HG03196 (cell line): Measurements from ENCODE around the gene MTOR.
"Not testable (repeated sequence)": the region's sequence is repeated elsewhere in the genome, so short reads cannot be mapped to it uniquely, and the experiment has no call there.

Experiments
- ATAC-seq: cut with Tn5 transposase; IDR thresholded peaks from one replicate; pipeline ENCODE4 v1.9.1; 2021; ENCODE audit not compliant: unreplicated experiment

MTOR gene

GRCh38 chr1:11067716-11068599, 194.4 kb downstream of the MTOR start:
- ATAC-seq: no peak

DNA sequence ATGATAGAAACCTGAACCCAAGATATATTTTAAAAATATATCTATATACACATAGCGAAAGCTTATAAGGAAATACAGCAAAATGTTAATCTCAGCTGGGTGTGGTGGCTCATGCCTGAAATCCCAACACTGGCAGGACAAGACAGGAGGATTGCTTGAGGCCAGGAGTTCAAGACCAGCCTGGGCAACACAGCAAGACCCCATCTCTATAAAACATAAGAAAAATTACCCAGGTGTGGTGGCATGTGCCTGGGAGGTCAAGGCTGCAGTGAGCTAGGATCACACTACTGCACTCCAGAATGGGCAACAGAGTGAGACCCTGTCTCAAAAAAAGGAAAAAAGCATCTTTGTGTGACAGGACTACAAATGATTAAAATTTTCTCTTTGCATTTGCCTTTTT, 196.6 kb downstream of the MTOR start:
- ATAC-seq: no peak

GRCh38 chr1:11064942-11065341, 197.4 kb downstream of the MTOR start:
- ATAC-seq: no peak

DNA sequence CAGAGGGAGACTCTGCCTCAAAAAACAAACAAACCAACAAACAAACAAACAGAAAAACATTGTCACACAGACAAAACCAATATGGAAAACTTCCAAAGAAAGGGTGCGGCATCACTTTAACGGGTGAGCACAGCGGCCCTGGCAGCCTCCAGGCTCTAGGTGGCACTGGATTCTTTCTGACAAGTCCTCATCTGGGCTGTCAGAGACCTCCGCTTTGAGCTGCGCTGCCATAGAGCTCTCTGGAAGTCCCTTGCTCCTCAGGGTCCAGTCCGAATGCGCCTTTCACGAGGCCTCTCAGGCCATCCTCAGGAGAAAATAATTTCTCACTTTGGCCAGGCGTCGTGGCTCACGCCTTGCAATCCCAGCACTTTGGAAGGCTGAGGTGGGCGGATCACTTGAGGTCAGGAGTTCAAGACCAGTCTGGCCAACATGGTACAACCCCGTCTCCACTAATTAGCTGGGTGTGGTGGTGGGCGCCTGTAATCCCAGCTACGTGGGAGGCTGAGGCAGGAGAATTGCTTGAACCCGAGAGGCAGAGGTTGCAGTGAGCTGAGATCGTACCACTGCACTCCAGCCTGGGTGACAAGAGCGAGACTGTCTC, 198.3 kb downstream of the MTOR start:
- ATAC-seq: not testable (repeated sequence)

- no peak for ATAC-seq
Measured at GRCh38 chr1:11062965-11063401, 199.4 kb downstream of the MTOR start.

DNA sequence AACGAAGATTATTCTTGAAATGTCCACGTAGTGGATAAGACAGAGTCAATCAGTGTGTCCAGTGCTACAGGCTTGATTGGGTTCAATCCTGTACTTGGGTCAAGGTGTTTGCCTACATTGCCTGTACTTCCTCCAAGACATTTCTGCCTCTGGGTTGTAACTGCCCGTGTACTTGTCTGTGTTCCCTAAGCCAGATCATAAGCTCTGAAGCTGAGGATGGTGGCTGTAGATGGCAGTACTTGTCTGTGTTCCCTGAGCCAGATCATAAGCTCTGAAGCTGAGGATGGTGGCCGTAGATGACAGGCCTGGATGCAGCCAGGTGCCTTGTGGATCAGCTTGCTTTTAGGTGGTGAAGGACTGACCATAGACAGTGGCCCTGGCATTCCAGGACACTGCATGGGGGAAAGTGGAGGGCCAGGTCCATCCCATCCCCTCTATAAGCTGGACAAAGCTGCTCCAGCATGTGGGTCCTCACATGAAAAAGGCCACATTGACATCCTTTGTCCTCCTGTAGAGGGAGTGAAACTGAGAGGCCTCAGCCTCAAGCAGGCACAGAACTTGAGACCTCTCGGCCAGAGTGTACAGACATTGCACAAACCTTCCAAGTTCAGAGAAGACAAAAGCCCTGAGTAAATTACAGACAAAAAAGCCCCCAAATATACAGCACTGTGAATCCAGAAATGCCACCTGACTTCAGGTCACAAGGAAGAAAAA, 200.5 kb downstream of the MTOR start:
- ATAC-seq: no peak

DNA sequence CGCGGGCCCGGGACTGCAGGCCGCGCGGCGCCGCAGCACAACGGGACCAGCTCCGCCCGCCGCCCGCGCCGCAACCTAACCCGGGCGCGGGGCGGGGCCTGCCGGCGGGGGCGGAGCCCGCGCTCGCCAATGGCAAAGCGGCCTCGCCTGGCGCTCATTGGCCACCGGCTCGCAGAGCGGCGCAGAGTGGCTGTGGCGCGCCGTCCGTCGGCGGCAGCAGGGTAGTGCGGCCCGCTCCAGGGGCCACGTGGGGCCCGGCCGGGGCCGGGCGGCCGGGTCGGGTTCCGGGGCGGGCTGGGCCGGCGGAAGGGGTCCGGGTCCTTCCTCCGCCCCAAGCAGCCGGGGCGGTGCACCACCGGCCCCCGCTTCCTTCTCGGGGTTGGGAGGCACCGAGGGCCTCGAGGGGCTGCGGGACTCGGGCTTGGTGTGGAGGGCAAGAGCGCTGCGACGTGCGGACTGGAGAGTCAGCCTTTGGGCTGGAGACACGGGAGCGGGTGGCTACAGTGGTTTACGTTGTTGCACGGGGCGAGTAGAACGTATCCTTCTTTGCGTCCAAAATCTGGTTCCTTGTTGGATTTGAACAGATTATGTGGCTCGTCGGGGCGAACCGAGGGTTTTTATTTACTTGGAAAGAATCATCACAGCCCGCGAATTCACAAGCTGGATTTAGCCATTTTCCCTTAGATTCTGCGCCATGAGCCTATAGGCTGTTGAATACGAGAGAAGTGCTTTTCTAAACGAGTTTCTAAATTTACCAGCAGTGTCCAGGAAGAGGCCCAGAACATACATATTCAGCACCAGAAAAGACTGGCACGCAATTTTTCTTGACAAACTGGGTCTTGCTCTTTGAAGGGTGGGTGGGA, 202.2 kb downstream of the MTOR start, which contains the start of gene SRM:
SRM (minus strand) TSS at position 51 of the 863 bp plus-strand sequence. CDS start 75 bp downstream, outside the sequence.
- ATAC-seq: peak; percentile 87

- peak; percentile 4 for ATAC-seq
Measured at GRCh38 chr1:11059155-11059967, 203.0 kb downstream of the MTOR start.

DNA sequence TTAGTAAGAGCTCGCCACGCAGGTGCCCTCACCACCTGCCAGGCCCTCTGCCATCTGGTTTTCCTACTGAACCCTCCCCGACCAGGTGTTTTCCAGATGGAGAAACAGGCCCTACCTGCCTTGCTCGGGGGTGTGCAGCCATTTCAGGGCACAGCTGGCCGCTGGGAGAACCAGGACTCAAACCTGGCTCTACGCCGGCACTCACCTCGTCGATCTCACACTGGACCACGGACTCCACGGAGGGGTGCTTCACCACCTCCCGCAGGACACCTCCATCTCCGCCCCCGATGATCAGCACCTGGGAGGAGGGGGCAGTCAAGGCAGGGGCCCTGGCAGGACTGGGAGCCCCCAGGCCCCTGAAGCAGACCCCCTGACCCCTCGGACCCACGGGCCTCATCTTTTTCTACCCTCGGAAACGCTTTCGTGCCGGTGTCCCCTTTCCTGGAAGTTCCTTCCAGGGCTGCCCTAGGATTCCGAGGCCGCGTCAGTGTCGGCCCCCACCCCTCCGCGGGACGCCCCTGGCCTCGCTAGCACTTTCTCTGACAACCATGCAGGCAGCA, 203.7 kb downstream of the MTOR start:
- no peak for ATAC-seq

DNA sequence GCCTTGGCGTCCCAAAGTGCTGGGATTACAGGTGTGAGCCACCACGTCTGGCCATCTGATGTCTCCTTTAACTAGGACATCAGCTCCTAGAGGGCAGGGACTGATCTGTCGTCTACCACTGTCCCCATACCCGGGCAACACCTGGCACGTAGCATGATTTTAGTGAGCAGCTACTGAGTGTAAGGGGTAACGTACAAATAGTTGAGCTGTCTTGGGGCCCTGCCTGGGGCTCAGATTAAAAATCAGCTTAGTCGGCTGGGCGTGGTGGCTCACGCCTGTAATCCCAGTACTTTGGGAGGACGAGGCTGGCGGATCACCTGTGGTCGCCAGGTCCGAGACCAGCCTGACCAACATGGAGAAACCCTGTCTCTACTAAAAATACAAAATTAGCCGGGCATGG, 204.3 kb downstream of the MTOR start:
- ATAC-seq: no peak

DNA sequence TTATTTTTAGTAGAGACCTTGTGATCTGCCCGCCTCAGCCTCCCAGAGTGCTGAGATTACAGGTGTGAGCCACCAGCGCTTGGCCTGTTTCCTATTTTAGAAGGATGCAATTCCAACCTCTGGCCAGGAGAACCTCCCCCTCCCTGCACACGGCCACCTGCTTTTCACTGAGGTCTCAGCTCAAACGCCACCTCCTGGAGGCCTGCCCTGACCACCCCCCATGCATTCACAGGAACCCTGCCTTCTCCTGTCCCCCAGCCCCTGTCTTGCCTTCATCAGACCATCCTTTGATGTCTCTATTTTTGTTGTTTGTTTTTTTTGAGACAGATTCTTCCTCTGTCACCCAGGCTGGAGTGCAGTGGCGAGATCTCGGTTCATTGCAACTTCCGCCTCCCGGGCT, 204.9 kb downstream of the MTOR start:
- no peak for ATAC-seq
